H1 (cell line): ENCODE results near the gene CUL2. TPM values are rescaled to one million over a fixed set of nuclear protein-coding genes. Genes with fewer than 3 reads are reported as not detected.

Experiments
- CTCF ChIA-PET: fragments of 300-600 bp; sonication (Branson Sonifier 250); formaldehyde crosslinking; loops from one replicate; lab custom pipeline; 2021; ENCODE audit not compliant: partially characterized antibody; lab: Charles Lee
- POLR2A ChIA-PET: fragments of 300-600 bp; sonication (Branson Sonifier 250); formaldehyde crosslinking; loops from one replicate; lab custom pipeline; 2021; ENCODE audit warnings: inconsistent platforms; ENCODE audit not compliant: partially characterized antibody; lab: Charles Lee
- DNase-seq, 2 experiments: peaks; one replicate each; pipeline versions ENCODE4 v3.0.0 to v3.0.0-alpha.2; 2010 to 2022; ENCODE audit warnings: low spot score in 2 of 2, low read depth in 1 of 2, mixed read lengths in 1 of 2
- FAIRE-seq: peaks from 2 replicates; lab custom pipeline; 2011; peaks lifted over from hg19 to GRCh38; lab: Jason Lieb, UNC
- H2AFZ ChIP-seq: 2 replicates; pipeline ENCODE4 v1.8.1; 2012; ENCODE audit warnings: low read length, inconsistent platforms
- H2AK5ac ChIP-seq: 2 replicates; pipeline ENCODE4 v1.6.1; 2013; ENCODE audit warnings: low read depth, low read length
- H2BK120ac ChIP-seq: replicated peaks from 2 replicates; pipeline ENCODE3; 2013; ENCODE audit warnings: low read depth, low read length, inconsistent platforms
- H2BK12ac ChIP-seq: 2 replicates; pipeline ENCODE4 v1.6.1; 2013; ENCODE audit warnings: low read depth, low read length
- H2BK15ac ChIP-seq: 2 replicates; pipeline ENCODE4 v1.6.1; 2013; ENCODE audit warnings: low read length
- H2BK20ac ChIP-seq: 2 replicates; pipeline ENCODE4 v1.6.1; 2013; ENCODE audit warnings: low read length
- H2BK5ac ChIP-seq: 2 replicates; pipeline ENCODE4 v1.6.1; 2013; ENCODE audit warnings: low read depth, low read length
- H3K14ac ChIP-seq: 2 replicates; pipeline ENCODE4 v1.6.1; 2013; ENCODE audit warnings: inconsistent platforms; ENCODE audit not compliant: insufficient read length
- H3K18ac ChIP-seq: 2 replicates; pipeline ENCODE4 v1.6.1; 2013; ENCODE audit warnings: low read length; ENCODE audit errors: extremely low read depth
- H3K23ac ChIP-seq: 2 replicates; pipeline ENCODE4 v1.6.1; 2013; ENCODE audit warnings: inconsistent platforms; ENCODE audit not compliant: insufficient read length
- H3K23me2 ChIP-seq: 2 replicates; pipeline ENCODE4 v1.6.1; 2013; ENCODE audit warnings: low read depth, low read length
- H3K27ac ChIP-seq: 2 replicates; pipeline ENCODE4 v1.6.1; 2011; ENCODE audit warnings: low read depth, low read length, inconsistent platforms
- H3K27me3 ChIP-seq, 4 experiments: replicated peaks in 1 of 4; 1 replicate in 1 of 4; 2 replicates in 3 of 4; pipeline versions ENCODE4 v1.6.1 to v1.8.1; 2011 to 2013; ENCODE audit warnings: low read length in 3 of 4, mild to moderate bottlenecking in 3 of 4, inconsistent platforms in 2 of 4, mixed read lengths in 2 of 4, moderate library complexity in 1 of 4; ENCODE audit not compliant: control insufficient read depth in 3 of 4, insufficient read depth in 3 of 4; ENCODE audit errors: extremely low read depth in 1 of 4
- H3K36me3 ChIP-seq, 4 experiments: 2 replicates each; pipeline versions ENCODE4 v1.6.1 to v1.8.1; 2011 to 2013; ENCODE audit warnings: mild to moderate bottlenecking in 4 of 4, low read length in 3 of 4, moderate library complexity in 2 of 4, control low read depth in 1 of 4, inconsistent platforms in 1 of 4; ENCODE audit not compliant: insufficient read depth in 4 of 4, control insufficient read depth in 2 of 4
- H3K4ac ChIP-seq: replicated peaks from 2 replicates; pipeline ENCODE3; 2013; ENCODE audit warnings: low read length, low read depth, mixed read lengths, inconsistent platforms; ENCODE audit not compliant: insufficient read length
- H3K4me1 ChIP-seq, 4 experiments: replicated peaks in 1 of 4; 1 replicate in 1 of 4; 2 replicates in 3 of 4; pipeline versions ENCODE4 v1.6.1 to v1.8.1; 2011 to 2013; ENCODE audit warnings: low read length in 3 of 4, inconsistent platforms in 2 of 4, mixed read lengths in 1 of 4; ENCODE audit not compliant: insufficient read depth in 4 of 4, control insufficient read depth in 3 of 4
- H3K4me2 ChIP-seq, 2 experiments: 2 replicates each; pipeline versions ENCODE4 v1.6.1 to v1.8.1; 2011 to 2013; ENCODE audit warnings: low read depth in 2 of 2, low read length in 2 of 2, control low read depth in 1 of 2, inconsistent platforms in 1 of 2, mild to moderate bottlenecking in 1 of 2; ENCODE audit not compliant: insufficient read depth in 1 of 2
- H3K4me3 ChIP-seq, 4 experiments: fragments of 200-600, 300-600 bp in 1 of 4; sonication (generic), shearing (Covaris generic), sonication (Bioruptor Twin) in 1 of 4; 2 replicates each; pipeline versions ENCODE4 v1.5.1 to v1.8.1; 2011 to 2016; ENCODE audit warnings: low read length in 4 of 4, low read depth in 3 of 4, control low read depth in 2 of 4, inconsistent platforms in 2 of 4, mild to moderate bottlenecking in 2 of 4, mixed read lengths in 1 of 4, moderate library complexity in 1 of 4; ENCODE audit not compliant: insufficient read depth in 2 of 4; ENCODE audit errors: extremely low read depth in 1 of 4
- H3K56ac ChIP-seq: replicated peaks from 2 replicates; pipeline ENCODE3; 2013; ENCODE audit warnings: low read depth, mild to moderate bottlenecking, mixed read lengths, low read length, inconsistent platforms; ENCODE audit not compliant: insufficient read length
- H3K79me1 ChIP-seq: 2 replicates; pipeline ENCODE4 v1.6.1; 2013; ENCODE audit warnings: low read depth, low read length, control low read depth
- H3K79me2 ChIP-seq, 2 experiments: 2 replicates each; pipeline versions ENCODE4 v1.6.1 to v1.8.1; 2012 to 2013; ENCODE audit warnings: low read length in 2 of 2, mild to moderate bottlenecking in 2 of 2, inconsistent platforms in 1 of 2; ENCODE audit not compliant: insufficient read depth in 2 of 2, control insufficient read depth in 1 of 2
- H3K9ac ChIP-seq, 4 experiments: replicated peaks in 1 of 4; 1 replicate in 1 of 4; 2 replicates in 3 of 4; pipeline versions ENCODE4 v1.6.1 to v1.8.1; 2011 to 2013; ENCODE audit warnings: low read depth in 3 of 4, low read length in 3 of 4, control low read depth in 2 of 4, mild to moderate bottlenecking in 2 of 4, moderate library complexity in 2 of 4, inconsistent platforms in 1 of 4; ENCODE audit errors: extremely low read depth in 1 of 4
- H3K9me3 ChIP-seq, 2 experiments: 2 replicates each; pipeline versions ENCODE4 v1.6.1 to v1.8.1; 2012 to 2013; ENCODE audit warnings: mild to moderate bottlenecking in 2 of 2, moderate library complexity in 2 of 2, control low read depth in 1 of 2, inconsistent platforms in 1 of 2, low read depth in 1 of 2, low read length in 1 of 2, mixed read lengths in 1 of 2; ENCODE audit not compliant: insufficient read depth in 2 of 2
- H4K20me1 ChIP-seq, 2 experiments: replicated peaks in 1 of 2; 2 replicates each; pipeline versions ENCODE3 to v1.8.1; 2011 to 2013; ENCODE audit warnings: inconsistent platforms in 2 of 2, low read length in 2 of 2, mild to moderate bottlenecking in 1 of 2; ENCODE audit not compliant: insufficient read depth in 2 of 2, control insufficient read depth in 1 of 2
- H4K5ac ChIP-seq: 2 replicates; pipeline ENCODE4 v1.6.1; 2013; ENCODE audit warnings: low read length, low read depth, mixed read lengths, inconsistent platforms; ENCODE audit not compliant: insufficient read length
- H4K8ac ChIP-seq: 2 replicates; pipeline ENCODE4 v1.8.0; 2013; ENCODE audit warnings: mild to moderate bottlenecking, moderate library complexity, low read length, inconsistent platforms; ENCODE audit not compliant: insufficient read depth; ENCODE audit errors: extremely low read depth
- H4K91ac ChIP-seq: replicated peaks from 2 replicates; pipeline ENCODE3; 2013; ENCODE audit warnings: low read length, mixed read lengths, inconsistent platforms; ENCODE audit not compliant: insufficient read length
- BCL11A ChIP-seq, 2 experiments: IDR thresholded peaks; one replicate each; pipeline ENCODE4 v1.6.1; 2011; ENCODE audit warnings: low read depth in 2 of 2, low read length in 2 of 2, mild to moderate bottlenecking in 2 of 2
- CHD2 ChIP-seq: IDR thresholded peaks from 2 replicates; pipeline ENCODE4 v1.6.1; 2012; ENCODE audit warnings: low read length, improper control_type of control experiment
- SIX5 ChIP-seq: IDR thresholded peaks from 2 replicates; pipeline ENCODE4 v1.6.1; 2011; ENCODE audit warnings: mild to moderate bottlenecking, low read depth, low read length
- TCF12 ChIP-seq: IDR thresholded peaks from 2 replicates; pipeline ENCODE4 v1.6.1; 2011; ENCODE audit warnings: low read depth, mild to moderate bottlenecking, low read length
- WGBS, 2 experiments: shearing (Covaris generic) in 1 of 2; methylation state at CpG; one replicate each; pipeline versions ENCODE4 v1.1.6 to v1.1.7; 2013 to 2015; ENCODE audit warnings: low lambda C conversion rate in 2 of 2, mixed read lengths in 2 of 2, inconsistent platforms in 1 of 2, low coverage in 1 of 2, missing lambda C conversion rate in 1 of 2; ENCODE audit not compliant: insufficient replicate concordance in 2 of 2, insufficient coverage in 1 of 2, insufficient read length in 1 of 2; ENCODE audit errors: extremely low coverage in 1 of 2, missing lambda C conversion rate in 1 of 2; 5-methylcytosine and 5-hydroxymethylcytosine counted together
- polyA plus RNA-seq, 7 experiments: library from polyadenylated mRNA; depleted of rRNA in 3 of 7; stranded (reverse) in 5 of 7; unstranded in 2 of 7; fragments of >200 nt in 5 of 7; fragments of 200-250 nt in 2 of 7; gene quantifications; 1 replicate in 5 of 7; 2 replicates in 1 of 7; 4 replicates in 1 of 7; pipeline versions ENCODE4 v1.2.1 to v1.2.3, GENCODE V29; 2011 to 2013; ENCODE audit warnings: missing spikeins in 2 of 7, mixed read lengths in 2 of 7
- total RNA-seq: library from RNA; stranded (reverse); fragmentation: NEBNext Ultra II Directional; extraction: Animal tissue kit (Norgen Biotek cat#: 25700); gene quantifications from 2 replicates; pipeline ENCODE4 v1.2.1, GENCODE V29; 2021

Gene CUL2
- total and polyA plus RNA-seq, 2 of the 8 experiments (the other 6 are each of a cell fraction or from before 2014, with no cell fraction given) = 10.2 to 43.1 TPM

- Histone ChIP-seq H2BK12ac (no peak overlapping the region), H3K4me3 (no peak overlapping the region), H3K4me2 (no peak overlapping the region), H2AFZ (no peak overlapping the region), H4K8ac (no peak overlapping the region), H2BK5ac (no peak overlapping the region), H3K9ac (no peak overlapping the region), H3K56ac (no peak overlapping the region), H3K14ac (no peak overlapping the region), H4K20me1 (no peaks in the 10 kb centered on the region), H3K36me3 (no peaks in the 10 kb centered on the region), H3K4me1 (peaks cover 0 to 8% (median 1%) of the 10 kb centered on the region in 4 experiments; a peak in 4 of 7 replicates), H3K23me2 (no peaks in the 10 kb centered on the region), H2BK15ac (no peak overlapping the region; the same call in 1 of the 2 replicates), H4K91ac (no peak overlapping the region), H3K9me3 (no peaks in the 10 kb centered on the region), H3K27me3 (no peaks in the 10 kb centered on the region), H3K79me1 (no peaks in the 10 kb centered on the region), H3K18ac (no peak overlapping the region), H3K27ac (no peak overlapping the region), H2BK20ac (no peak overlapping the region), H3K79me2 (no peaks in the 10 kb centered on the region), H3K23ac (no peak overlapping the region), H3K4ac (no peak overlapping the region), H4K5ac (no peak overlapping the region), H2AK5ac (no peak overlapping the region), H2BK120ac (no peak overlapping the region)
- POLR2A ChIA-PET = no interaction called here
- FAIRE-seq = no peak
- no peak for DNase-seq
- CTCF ChIA-PET = no interaction called here
- 90% methylated on average over 8 of the region's 8 CpGs; no CpG with 5 or more reads in 1 of the 2 experiments for WGBS, 2 experiments
- TF ChIP-seq CHD2 = no peak
- no peak for TF ChIP-seq BCL11A (IDR thresholded peaks at IDR 0.05; ENCODE audit: low read depth in 2 of 2, low read length in 2 of 2)
- no peak for TF ChIP-seq SIX5
- no peak for TF ChIP-seq TCF12
Measured at GRCh38 chr10:35005868-35006267, 84.3 kb downstream of the CUL2 start.
